M059J (cell line): ENCODE measurements around the gene PPP1R13B. TPM values are rescaled to one million over a fixed set of nuclear protein-coding genes. Genes with fewer than 3 reads are reported as not detected.
A peak's percentile ranks its signal among the peaks of the same experiment; 100 is the strongest.
"Not testable (repeated sequence)": the region's sequence is repeated elsewhere in the genome, so short reads cannot be mapped to it uniquely, and the experiment has no call there.

ENCODE experiments used
- DNase-seq: peaks from one replicate; pipeline ENCODE4 v3.0.0-alpha.2; 2012; ENCODE audit warnings: low read depth
- total RNA-seq: library from RNA; depleted of rRNA; stranded (reverse); fragments of >200 nt; shearing (Covaris generic); gene quantifications from 2 replicates; pipeline ENCODE4 v1.2.3, GENCODE V29; 2014

PPP1R13B gene
- total RNA-seq, 1 experiment from 2014 or later = 3.1 TPM

DNA sequence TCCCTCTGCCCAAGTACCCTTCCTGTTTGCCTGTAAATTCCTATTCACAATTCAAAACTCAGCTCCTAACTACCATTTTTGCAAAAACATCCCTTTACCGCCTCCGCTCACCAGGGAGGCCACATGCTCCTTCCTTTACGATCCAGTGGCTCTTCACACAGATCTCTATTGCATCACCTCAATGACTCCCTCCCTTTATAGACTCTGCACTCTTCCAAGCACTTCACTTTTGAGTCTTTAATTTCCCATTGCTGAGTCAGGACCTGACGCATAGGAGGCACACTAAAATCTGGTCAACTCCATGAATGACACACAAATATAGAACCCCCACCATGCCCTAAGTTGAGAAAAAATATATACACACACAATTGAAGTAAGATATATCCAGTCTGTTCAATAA lies 45.9 kb downstream of the PPP1R13B start:
- DNase-seq = peak; percentile 79

DNA sequence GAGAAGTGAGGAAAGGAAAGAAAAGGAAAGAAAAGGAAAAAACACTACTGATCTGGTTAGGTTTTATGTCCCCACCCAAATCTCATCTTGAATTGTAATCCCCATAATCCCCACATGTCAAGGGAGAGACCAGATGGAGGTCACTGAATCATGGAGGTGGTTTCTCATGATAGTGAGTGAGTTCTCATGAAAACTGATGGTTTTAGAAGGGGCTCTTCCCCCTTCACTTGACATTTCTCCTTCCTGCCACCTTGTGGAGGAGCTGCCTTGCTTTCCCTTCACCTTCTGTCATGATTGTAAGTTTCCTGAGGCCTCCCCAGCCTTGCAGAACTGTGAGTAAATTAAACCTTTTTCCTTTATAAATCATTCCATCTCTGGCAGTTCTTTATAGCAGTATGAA lies 54.2 kb downstream of the PPP1R13B start:
- DNase-seq = not testable (repeated sequence)

DNA sequence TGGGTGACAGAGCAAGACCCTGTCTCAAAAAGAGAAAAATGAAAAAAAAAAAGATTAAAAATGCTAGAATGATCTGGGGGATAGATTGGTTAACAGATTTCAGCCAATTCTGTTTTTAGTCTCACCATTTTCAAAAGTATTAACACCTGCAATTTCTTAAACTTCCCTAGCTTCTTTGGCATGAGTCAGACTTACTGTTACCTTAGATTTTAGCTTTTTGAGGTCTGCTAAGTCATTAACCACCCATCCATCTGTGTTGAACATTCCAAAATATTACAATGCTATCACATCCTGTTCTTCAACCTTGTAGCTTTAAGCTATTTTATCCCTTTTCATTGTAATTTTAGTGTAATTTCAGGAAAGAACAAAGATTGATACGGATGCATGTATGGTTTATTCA lies 59.3 kb downstream of the PPP1R13B start:
- DNase-seq = no peak

DNA sequence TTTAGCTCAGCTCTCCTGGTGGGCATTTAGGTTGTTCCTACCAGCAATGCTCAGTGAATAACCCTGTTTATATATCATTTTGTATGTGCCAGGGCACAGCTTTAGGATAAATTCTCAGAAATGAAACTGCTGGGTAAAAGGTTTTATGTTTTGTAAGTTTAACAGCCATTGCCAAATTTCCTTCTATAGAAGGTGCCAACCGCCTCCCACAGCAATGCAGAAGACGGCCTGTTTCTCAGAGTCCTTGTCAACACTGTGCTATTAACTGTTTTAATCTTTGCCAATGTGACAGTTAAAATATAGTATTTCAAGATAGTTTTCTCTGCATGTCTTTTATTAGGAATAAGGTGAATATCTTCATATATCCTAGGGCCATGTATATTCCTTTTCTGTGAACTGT lies 65.0 kb downstream of the PPP1R13B start:
- no peak for DNase-seq

DNA sequence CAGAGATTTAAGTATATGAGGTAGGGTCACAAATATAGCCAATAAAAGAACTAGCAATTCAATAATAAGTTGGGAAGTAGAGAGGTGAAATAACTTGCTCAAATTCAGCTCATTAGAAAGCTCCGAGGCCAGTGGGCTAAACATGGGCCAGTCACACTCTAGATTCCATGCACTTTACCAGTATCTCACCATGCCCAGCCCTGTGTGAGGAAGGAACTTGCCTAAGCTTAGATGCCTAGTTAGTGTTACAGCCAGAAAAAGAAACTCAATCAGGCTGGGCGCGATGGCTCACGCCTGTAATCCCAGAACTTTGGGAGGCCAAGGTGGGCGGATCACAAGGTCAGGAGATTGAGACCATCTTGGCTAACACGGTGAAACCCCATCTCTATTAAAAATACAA lies 71.1 kb downstream of the PPP1R13B start:
- DNase-seq = not testable (repeated sequence)

DNA sequence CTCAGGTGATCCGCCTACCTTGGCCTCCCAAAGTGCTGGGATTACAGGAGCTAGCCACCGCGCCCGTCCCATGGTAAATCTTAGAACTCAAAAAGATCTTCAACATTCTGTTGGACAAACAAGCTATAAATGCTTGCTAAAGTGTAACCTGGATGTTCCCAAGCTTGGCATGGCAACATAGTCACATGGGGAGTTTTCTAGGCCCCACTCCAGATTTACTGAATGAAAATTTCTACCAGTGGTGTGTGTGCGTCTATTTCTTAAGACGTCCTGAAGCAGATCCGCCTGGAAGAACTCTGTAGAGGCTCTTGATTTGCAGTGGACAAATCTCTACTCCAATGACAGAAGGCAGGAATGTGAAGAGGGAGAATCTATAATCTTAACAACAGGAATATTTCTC lies 71.9 kb downstream of the PPP1R13B start:
- no peak for DNase-seq

DNA sequence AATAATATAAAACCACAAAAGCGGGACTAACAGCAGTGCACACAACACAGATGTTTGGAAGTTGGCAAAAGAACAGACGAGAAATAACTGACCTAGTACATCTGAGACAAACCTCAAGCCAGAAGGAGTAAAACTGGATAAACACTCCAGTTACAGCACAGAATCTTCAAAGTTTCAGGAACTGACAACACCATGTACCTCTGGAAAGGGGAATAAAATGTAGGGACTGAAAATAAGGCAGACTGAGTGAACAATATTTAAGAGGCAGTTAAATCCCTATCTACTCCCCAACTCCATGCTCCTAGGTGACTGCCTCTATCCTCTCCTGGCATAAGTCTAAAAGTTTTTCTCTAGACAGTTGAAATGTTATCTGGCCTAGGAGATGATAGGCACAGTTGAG lies 73.9 kb downstream of the PPP1R13B start:
- no peak for DNase-seq

DNA sequence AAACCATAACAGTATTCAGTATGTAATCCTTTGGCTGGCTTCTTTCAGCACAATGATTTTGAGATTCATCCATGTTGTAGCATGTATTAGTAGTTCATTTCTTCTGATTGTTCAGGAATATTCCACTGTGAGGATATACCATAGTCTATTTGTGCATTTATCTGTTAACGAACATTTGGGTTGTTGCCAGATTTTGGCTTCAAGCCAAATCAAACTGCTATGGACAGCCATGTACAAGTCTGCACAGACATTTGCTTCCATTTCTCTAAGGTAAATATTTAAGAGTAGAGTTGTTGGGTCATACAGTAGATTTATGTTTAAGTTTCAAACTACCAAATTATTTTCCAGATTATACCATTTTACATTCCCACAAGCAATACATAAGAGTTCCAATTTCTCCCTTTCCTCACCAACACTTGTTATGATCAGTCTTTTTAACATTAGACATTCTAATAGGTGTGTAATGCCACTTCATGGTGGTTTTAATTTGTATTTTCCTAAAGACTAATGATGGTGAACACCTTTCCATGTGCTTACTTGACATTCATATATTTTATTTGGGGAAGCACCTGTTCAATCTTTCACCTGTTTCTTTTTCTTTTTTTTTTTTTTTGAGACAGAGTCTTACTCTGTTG lies 75.2 kb downstream of the PPP1R13B start:
- no peak for DNase-seq

DNA sequence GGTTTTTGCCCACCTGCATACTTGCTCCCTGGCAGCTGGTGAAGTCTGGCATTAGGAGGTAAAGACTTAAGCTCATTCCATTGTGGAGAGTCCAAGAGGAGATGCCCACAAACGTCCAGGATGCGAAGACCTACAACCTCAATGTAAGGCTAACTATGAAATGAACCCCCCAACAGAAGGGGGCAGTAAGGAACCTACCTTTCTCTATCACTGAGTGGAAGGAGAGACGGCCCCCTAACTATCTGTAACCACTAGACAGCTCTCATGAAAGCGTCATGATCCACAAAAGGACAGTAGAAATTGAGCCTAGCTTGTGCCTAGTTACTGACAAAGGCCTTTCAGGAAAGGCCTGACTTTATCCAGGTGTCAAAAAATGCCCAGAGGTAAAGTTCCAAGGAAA lies 76.5 kb downstream of the PPP1R13B start:
- DNase-seq = no peak

DNA sequence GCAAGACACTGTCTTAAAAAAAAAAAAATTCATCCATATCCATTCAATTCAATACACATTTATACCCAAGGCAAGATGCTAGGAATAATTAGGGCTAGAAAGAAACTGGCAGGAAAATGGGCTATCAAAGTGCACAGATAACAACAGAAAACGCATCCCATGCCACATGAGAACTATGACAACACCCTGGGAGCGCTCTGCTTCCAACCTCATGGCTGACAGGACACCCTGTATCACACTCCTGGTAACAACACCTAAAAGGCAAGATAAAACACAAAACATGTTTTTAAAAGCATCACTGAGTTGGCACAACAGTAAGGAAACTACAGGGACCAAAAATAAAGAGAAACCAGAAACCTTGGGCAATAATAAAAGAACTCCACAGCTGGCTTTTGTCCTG lies 76.9 kb downstream of the PPP1R13B start:
- DNase-seq = no peak

DNA sequence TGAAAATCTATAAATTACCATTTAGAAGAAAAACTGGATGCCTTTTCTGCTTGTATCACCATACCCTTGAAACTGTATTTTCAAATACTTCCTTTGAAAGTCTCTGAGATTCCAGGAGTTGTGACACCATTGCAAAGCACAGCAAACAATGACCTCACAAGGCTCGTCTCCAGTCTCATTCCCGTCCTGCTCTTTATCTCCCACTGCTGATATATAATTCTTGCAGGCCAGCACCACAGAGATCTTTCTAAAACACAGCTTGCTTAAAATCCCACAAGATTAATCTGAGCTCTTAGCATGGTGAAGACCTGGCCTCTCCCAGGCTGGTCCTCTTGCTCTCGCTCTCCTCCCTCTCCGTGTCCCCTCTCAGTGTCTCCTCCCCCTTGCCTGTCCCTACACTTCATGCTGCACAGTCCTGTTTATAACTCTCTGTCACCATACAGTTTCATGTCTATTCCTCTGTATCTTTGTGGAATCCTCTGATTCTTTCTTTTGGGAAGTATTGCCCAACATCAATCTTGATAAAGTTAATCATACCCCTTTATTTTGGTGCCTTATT lies 80.0 kb downstream of the PPP1R13B start:
- DNase-seq = no peak

DNA sequence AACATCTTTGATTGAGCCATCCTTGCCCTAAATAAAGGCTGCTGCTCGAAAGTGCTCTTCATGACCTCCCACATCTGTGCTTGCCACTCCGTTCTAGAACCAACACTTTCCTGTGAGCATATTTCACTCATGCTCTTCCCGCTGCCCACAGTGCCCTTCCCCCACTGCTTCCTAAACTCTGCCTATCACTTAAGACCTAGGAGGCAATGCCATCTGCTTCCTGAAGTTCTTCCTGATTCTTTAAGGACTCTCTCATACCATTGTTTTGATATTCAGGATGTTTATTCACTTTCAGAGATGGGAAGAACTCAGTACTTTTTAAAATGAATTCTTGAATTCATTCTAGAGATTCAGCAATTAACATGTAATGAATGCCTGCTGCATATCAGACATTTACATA lies 81.8 kb downstream of the PPP1R13B start:
- DNase-seq = no peak

DNA sequence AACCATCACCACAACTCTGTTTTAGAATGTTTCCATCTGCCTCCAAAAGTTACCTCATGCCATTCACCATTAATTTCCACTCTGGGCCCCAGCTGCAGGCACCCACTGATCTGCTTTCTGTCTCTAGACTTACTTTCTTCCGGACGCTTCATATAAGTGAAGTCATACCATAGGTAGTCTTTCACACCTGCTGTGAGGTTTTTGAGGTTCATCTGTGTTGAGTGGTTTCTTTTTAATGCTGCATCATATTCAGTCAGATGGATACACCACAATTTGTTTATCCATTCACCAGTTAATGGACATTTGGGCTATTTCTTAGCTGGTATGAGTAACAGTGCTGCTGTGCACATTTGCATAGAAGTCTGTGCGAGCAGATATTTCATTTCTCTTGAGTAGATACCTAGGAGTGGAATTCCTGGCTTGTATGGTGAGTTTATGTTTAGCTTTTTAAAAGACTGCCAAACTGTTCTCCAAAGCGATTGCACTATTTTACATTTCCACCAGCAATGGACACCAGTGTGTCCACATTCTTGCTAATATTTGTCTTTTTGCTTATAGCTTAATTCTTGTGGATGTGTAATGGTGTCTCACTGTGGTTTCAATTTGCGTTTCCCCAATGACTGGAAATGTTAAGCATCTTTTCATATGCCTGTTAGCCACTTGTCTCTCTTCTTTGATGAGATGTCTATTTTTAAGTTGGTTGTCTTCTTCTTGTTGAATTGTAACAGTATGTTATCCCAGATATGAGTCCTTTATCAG lies 83.5 kb downstream of the PPP1R13B start:
- DNase-seq = no peak

DNA sequence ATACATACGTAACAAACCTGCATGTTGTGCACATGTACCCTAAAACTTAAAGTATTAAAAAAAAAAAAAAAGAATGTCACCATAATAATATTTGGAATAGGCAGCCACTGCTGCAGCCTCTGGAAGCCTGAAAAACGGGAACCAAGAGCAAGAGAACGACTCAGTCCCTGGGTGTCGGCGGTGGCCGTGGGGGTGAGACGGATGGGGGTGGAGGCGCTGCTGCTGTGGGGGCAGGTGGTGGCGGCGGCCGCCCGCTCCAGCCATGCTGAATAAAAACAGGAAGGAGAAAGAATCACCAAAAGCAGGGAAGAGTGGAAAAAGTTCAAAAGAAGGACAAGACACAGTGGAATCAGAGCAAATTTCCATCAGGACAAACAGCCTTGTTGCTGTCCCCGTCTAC lies 84.8 kb downstream of the PPP1R13B start:
- DNase-seq = no peak

DNA sequence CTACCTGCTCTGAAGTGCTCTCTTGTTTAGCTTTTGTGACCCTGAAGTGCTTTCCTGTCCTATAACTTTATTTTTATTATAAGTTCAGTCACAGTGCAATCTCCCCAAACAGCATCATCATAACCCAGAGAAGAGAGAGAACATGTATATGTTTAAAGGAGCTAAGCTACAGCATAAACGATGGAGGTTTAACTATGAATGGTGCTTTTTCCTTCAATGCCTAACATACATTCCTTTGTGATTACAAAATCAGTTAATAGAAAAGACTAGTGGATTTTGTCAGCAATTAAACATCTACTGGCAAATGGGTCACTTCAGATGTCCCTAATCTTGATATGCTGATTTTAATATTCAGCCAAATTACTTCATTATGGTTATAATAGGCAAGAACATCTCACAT lies 85.3 kb downstream of the PPP1R13B start:
- no peak for DNase-seq

DNA sequence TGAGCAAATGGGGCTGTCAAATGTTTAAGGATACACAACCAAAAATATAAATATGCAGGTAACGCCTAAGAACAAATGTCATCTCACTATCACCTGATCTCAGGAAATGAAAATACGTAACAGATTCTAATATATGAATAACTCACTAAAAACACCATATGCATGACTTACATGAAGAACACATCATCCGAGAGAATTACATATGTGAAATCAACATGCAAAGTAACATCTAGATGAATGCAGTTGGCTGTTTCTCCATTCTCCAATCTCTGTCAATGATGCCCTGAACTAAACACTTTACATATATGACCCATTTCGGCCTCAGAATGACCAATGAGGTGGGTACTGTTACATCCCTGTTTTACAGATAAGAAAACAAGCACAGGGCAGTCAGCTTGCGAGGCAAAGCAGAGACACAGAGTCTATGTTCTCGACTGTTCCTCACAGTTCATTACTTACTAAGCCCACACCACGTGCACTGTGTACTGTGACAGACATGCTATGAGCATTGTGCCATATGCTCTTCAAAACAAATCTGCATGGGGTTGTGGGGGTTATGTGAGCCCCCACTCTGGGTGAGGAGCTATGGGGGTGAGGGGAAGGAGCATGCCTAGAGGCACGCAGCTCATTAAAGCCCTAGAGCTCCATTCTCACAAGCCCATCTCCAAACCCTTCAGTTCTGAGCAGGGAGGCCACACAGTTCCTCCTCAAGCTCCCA lies 89.2 kb downstream of the PPP1R13B start:
- DNase-seq = no peak

DNA sequence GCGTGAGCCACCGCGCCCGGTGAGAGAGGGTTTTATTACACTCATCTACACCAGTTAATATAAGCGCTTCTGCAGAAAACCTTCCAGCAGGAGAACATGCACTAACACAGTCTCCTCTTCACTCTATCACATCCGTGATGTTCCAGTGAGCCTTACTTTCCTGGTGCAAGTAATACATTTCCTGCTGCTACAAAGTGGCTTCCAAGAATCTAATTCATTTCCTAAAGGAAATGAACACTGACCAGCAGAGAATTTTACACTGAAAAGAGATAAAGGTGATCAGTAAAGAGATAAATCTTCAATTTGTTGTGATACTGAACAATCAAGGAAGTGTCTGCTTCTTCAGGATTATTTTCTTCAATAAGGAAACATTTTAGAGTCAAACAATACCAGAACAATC lies 92.3 kb downstream of the PPP1R13B start:
- DNase-seq = no peak

DNA sequence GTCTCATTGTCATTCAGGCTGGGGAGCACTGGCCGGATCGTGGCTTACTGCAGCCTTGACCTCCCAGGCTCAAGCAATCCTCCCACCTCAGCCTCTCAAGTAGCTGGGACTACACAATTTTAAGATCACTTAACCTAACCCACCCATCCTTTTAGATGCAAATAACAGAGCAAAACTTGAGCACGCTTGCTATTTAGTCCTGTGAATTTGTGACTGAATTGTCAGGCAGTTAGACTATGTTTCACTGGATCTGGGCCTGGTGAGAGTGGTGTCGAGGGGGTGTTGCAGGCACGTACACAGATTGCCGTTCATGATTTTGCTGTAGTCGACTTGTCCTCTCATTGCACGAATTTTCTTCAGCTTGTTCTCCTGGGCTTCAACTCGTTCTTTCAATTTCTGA lies 93.6 kb downstream of the PPP1R13B start:
- DNase-seq = no peak

DNA sequence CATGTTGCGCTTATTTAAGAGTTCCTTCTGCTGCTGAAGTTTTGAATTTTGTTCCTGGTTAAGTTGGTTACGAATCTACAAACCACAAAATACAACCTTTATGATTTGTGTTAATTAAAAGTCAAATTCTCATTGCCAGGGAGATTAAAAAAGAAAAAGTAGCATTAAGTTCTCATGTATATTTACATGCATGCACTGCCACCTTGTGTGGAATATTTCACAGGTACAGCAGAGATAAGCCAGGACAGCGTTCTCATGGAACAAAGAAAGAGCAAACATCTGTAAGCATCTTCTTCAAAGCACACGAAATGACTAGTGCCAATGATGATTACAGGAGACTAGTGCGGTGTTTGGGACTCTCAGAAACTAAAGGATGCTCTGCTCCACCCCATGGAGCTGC lies 97.5 kb downstream of the PPP1R13B start:
- DNase-seq = no peak

DNA sequence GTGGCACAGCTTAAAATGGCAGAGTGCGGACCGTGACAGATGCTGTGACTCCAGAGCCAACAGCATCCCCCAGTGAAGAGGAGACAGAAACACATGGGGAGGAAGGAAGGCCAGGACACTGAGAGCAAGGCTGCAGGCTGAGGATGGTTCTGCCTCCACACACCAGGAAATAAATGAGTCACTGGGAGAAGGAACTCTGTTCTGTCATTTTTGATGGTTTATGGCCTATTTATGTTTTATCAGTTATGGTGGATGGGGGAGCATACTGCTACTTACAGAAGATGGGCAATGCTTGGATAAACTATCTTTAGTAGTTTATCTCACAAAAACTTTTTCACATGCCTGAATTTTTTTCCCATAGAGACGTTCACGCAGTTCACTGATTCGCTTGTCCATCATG lies 97.9 kb downstream of the PPP1R13B start:
- no peak for DNase-seq

DNA sequence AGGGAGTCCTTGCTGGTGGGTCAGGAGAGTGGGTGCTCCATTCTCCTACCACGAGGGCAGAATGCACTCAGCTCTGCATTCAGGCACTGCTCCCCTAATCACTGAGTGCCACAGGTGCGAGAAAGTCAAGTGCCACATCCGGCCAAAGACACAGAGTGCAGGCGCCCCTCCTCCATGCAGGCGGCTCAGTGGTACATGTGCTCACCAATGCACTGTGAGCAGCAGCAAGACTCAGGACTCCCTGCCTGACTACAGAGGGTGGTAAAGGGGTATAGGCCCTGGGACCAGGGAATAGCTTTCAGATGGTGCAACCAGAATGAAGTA lies 98.9 kb downstream of the PPP1R13B start:
- no peak for DNase-seq

DNA sequence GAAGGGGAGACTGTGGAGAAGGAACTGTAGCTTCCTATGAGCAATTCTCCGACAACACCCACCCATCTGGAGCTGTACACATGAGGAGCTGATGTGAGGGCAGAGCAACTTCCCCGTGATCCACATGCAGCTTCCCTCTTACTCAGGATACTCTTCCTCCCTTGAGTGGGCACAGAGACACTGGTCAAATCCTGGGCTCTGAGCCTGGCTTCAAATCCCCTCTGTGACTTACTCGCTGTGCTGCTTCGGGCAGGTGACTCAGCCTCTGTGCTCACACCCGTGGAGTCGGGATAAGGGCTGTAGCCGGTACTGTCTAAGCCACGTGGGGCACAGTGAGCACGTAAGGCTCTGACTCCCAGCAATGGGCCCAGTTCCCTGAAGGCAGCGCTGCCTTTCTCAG lies 100.7 kb downstream of the PPP1R13B start:
- no peak for DNase-seq

DNA sequence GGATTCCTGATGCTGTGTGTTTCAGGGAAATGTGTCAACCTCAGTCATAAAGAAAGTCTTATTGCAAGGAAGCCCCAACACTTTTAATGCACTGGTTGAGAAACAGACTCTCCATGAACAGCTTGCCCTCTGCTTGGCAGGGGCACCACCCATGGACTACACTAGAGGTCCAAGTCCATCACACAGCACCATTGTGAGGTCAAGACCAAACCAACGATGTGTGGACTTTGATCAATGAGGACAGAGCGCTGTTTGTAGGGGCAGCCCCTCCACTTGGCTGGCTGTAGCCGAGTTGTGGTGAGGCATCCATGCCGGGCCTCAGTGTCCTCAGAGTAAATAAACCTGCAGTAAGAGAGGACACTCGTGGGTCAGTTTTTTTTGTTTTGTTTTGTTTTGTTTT lies 102.0 kb downstream of the PPP1R13B start:
- no peak for DNase-seq
